Islet precursor cell (in vitro differentiated cells): ENCODE results near the gene ODR4.
"Not testable (repeated sequence)": the region's sequence is repeated elsewhere in the genome, so short reads cannot be mapped to it uniquely, and the experiment has no call there.

Experiments
- DNase-seq: peaks from one replicate; pipeline ENCODE4 v3.0.0-alpha.2; 2018

ODR4 gene

DNA sequence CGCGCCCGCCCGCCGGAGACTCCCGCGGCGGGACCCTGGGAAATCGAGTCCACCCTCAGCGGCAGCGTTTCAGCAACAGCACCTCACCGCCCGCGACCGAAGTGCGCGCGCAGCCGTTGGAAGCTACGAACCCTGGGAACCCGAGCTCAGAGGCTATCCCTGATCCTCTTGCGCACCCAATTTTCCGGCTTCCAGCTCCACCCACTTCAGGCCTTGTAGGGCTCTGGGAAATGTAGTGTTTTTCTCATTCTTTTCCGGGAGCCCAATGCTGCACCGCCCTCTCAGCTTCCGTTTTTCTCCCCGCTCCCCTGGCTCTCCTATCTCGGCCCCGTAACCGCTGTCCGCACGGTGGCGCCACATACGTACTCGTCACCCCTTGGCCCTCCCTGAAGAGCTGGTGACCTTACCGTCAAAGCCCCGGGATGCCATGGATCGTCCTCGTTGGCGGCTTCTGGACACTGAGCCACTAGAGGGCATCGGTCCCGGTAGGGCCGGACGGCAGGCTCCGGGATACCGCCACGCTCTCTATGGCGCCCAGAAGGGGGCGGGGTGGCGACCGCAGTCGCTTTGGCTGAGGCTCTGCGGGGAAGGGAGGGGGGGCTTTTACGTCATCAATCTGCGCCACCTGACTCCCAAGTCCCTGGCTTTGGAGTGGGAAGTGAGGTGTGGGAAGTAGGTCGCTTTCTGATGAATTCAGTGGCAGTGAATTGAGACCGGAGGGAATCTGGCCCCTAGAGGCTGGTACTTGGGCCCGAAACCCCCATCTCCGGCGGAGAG, at the start of gene ODR4, which contains the start of gene TPR:
Gene ODR4 (plus strand): TSS at position 687 of the 777 bp plus-strand sequence. CDS start 3,948 bp downstream, outside the sequence.
Gene TPR (minus strand): TSS at position 102 of the 777 bp plus-strand sequence. CDS start 225 bp downstream, outside the sequence.
- peak; percentile 99 for DNase-seq

- DNase-seq, result no peak
Observed at GRCh38 chr1:186326009-186326408, 49.6 kb upstream of the ODR4 start.

DNA sequence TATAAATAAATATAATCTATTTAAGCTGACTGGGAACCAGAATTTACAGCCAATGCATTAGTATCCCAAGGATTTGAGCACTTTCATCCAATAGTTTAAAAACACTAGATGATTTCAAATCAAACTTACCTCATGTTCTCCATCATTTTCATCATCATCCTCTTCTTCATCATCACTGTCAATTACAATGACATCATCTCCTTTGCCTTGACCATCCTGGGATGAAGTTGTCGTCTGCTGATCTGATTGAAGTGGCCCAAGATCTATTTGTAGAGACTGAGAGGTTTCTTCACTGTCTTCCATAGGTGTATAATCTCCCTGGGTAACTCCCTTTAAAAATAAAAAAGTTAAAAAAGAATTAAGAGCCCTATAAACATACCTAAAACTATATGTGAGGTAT, 48.3 kb upstream of the ODR4 start:
- no peak for DNase-seq

GRCh38 chr1:186330758-186331157, 44.9 kb upstream of the ODR4 start:
- no peak for DNase-seq

DNA sequence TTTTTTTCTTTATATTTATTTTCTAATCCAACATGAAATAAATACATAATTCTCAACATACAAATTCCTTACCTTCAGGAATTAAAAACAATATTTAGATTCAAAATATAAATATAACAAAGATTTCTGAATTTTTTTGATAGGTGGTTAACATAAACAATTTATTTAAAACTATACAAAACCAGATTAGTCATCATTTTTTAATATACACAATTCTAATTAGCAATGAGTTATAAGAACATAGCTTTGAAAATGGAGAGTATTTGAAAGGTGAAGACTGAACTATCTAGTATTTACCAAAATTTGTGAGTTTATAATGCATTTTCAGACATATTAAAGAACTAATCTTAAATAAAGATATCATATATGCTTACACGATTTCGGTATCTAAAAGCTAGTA, 38.1 kb upstream of the ODR4 start:
- DNase-seq, result no peak

DNA sequence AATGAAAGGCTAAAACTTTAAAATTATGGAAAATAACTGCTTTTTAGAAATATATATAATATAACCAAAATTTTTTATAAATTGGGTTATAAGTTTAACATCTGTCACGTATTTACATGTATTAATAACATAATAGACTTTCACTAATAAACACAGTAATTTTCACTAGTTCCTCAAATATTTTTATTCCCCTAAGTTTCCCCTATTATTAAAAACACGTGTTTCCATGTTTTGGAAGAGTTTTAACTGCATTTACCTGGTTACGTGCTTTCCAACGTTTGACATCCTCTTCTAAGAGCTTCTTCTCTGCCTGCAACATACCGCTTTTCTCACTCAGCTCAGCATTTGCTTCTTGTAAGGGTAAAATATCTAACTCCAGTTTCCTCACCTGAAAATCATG, 34.9 kb upstream of the ODR4 start:
- no peak for DNase-seq

DNA sequence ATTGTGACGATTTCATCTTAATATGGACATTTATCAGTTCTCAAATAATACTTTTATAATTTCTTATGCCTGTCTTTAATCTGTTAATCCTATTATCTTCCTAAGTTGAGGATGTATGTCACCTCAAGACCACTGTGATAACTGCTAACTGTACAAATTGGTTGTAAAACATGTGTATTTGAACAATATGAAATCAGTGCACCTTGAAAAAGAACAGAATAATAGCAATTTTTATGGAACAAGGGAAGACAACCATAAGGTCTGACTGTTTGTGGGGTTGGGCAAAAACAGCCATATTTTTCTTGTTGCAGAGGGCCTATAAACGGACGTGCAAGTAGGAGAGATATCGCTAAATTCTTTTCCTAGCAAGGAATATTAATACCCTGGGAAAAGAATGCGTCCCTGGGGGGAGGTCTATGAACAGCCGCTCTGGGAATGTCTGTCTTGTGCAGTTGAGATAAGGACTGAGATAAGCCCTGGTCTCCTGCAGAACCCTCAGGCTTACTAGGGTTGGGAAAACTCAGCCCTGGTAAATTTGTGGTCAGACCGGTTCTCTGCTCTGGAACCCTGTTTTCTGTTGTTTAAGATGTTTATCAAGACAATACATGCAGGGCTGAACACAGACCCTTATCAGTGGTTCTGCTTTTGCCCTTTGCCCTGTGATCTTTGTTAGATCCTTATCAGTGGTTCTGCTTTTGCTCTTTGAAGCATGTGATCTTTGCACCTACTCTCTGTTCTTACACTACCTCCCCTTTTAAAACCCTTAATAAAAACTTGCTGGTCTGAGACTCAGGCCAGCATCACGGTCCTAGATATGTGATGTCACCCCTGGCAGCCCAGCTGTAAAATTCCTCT, 27.6 kb upstream of the ODR4 start:
- peak; percentile 90 for DNase-seq

DNA sequence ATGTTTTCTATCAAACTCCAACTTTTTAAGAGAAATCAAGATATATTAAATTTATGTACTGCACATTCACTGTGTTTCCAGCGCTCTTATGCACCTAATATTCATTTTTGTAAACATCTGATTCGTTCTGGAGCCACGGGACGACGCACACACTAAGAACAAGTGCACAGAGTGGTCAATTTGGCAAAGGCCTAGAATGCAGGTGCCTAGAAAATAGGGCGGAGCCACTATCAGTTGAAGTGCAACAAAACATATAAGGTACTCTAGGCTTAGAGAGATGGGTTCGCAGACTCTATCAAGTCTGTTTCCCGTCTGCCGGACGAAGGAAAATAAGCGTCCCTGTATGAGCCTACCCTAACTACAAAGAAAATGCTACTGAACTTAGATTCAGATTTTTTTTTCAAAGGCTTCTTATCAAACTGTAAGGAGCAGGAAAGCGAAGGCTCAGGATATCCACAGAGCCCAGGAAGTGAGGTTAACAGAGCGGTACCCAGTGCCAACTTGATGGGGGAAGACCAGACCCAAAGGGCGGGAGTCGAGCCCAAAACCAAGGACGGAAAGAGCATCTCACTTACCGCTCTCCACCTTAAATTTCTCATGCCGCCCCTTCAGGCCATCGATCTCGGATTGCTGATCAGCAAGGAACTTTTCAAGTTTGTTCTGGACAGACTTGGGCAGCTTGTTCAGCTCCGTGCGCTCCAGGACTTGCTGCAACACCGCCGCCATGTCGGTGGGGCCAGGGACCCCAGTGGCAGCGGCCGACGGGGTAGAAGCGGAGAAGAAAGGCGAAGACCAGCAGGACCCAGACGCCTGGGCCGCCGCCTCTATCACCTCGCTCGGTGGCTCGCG, 1.1 kb upstream of the ODR4 start:
- peak; percentile 55 for DNase-seq

- no peak for DNase-seq
Observed at GRCh38 chr1:186375929-186376319, 286 bp downstream of the ODR4 start.

GRCh38 chr1:186386725-186387383, 11.2 kb downstream of the ODR4 start:
- no peak for DNase-seq

- DNase-seq, result no peak
Observed at GRCh38 chr1:186390925-186391324, 15.3 kb downstream of the ODR4 start.

DNA sequence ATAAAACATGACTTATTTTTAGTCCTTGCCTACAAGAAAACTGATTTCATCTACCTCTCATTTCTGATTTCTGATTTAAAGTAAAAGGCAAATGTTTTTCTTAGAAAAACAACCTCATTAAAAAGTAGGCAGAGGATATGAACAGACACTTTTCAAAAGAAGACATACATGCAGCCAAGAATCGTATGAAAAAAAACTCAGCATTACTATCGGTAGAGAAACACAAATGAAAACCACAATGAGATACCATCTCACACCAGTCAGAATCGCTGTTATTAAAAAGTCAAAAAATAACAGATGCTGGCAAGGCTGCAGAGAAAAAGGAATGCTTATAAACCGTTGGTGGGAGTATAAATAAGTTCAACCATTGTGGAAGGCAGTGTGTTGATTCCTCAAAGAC, 16.2 kb downstream of the ODR4 start:
- no peak for DNase-seq

DNA sequence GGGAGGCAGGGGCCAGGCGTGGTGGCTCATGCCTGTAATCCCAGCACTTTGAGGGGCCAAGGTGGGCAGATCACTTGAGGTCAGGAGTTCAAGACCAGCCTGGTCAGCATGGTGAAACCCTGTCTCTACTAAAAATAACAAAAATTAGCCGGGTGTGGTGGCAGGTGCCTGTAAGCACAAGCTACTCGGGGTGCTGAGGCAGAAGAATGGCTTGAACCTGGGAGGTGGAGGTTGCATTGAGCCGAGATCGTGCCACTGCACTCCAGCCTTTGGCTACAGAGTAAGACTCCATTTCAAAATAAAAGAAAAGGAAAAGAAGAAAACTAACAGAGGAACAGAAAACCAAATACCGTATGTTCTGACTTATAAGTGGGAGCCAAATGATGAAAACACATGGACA, 17.1 kb downstream of the ODR4 start:
- not testable (repeated sequence) for DNase-seq

GRCh38 chr1:186401446-186401845, 25.8 kb downstream of the ODR4 start:
- DNase-seq, result not testable (repeated sequence)

DNA sequence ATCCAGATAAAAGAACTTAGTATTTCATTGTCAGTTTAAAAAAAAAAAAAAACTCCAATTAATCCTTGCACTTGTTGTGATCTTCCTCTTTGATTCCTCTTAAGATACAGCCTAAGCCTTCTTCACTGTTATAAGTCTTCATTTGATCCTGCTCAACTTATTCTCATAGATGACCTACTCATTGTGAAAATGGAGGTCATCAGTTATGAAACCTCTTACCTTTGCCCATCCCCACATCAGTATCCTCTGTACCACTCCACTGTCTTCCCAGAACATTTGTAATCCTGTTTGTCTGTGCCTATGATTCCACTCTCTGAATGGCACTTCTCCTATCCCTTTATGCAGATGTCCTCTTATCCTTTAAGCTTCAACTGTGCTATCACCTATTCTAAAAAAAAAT, 28.0 kb downstream of the ODR4 start:
- DNase-seq, result no peak

DNA sequence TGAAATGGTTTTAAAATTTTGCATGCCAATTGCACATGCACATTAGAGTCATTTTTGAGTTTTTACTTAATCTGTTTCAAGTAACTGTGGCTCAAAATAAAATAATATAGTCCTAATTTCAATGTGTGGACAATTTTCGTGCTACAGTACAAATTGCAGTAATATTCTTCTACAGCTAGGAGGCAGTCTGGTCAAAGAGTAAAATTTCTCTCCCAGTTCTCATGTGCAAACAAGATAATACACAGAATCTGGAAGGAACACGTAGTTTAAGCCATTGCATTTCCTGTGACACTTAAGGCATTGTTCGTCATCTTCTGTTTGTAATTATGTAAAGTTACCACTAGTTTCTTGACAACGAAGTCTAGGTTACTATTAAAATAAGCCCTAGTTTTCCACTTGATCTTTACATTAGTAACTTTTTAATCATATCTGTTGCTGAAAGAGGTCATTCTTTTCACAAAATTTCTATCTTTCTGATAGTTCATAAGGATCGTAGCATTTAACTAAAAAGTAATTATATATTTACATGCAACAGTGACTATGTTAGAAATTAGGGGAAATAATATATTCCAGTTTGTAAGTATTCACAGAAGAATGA, 28.9 kb downstream of the ODR4 start:
- no peak for DNase-seq

DNA sequence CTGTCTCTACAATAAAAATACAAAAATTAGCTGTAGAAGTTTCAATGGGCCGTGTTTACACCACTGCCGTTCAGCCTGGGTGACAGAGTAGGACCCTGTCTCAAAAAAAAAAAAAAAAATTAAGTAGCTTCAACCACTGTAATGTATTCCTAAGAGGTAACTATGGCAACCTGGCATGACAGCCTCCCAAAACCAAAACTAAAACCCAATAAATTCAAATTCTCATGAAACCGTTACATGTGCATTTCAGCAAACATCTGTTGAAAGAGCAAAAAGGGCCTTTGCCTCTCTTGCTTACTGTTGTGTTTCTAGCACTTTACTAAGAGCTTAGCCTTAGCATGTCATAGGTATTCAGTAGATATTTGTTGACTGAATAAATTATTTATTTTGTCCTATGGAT, 33.5 kb downstream of the ODR4 start:
- no peak for DNase-seq

DNA sequence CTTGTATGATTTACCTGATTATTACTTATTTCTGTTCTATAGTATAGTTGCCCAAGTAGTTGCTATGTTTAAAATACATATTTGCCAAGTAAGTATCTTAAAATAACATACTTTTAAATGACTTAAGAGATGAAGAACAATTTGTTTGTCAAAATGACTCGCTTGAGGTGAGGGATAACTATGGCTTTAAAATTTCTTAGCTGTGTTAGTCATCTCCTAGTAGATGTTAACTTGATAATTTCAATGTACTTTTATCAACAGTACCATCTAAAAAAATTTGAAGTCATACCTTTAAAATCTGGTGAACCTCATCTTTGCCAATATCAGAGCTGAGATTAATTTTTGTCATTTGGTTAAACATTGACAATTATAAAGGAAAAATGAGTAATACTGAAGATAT, 37.7 kb downstream of the ODR4 start:
- DNase-seq, result no peak

GRCh38 chr1:186418503-186418902, 42.9 kb downstream of the ODR4 start:
- no peak for DNase-seq

- no peak for DNase-seq
Observed at GRCh38 chr1:186420311-186420710, 44.7 kb downstream of the ODR4 start.

- no peak for DNase-seq
Observed at GRCh38 chr1:186420923-186421322, 45.3 kb downstream of the ODR4 start.

DNA sequence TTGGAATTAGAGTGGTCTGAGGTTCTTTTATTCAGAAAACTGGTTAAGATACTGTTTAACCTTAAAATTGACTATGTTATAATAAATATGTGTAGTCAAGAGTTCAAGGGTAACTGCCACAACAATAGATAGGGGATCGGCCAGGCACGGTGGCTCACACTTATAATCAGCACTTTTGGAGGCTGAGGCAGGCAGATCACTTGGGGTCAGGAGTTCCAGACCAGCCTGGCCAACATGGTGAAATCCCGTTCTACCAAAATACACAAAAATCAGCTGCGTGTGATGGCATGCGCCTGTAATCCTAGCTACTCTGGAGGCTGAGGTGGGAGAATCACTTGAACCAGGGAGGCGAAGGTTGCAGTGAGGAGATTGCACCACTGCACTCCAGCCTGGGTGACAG, 45.8 kb downstream of the ODR4 start:
- DNase-seq, result no peak
